Hematopoietic multipotent progenitor cell treated with erythropoietin and hydrocortisone succinate and interleukin-3 and kit ligand, for 15 days (in vitro differentiated cells): ENCODE data around the gene CASP1.
"Not testable (repeated sequence)": the region's sequence is repeated elsewhere in the genome, so short reads cannot be mapped to it uniquely, and the experiment has no call there.

ENCODE experiments used
- DNase-seq: peaks from one replicate; pipeline ENCODE4 v3.0.0-alpha.2; 2015; ENCODE audit warnings: low spot score

Gene CASP1

DNA sequence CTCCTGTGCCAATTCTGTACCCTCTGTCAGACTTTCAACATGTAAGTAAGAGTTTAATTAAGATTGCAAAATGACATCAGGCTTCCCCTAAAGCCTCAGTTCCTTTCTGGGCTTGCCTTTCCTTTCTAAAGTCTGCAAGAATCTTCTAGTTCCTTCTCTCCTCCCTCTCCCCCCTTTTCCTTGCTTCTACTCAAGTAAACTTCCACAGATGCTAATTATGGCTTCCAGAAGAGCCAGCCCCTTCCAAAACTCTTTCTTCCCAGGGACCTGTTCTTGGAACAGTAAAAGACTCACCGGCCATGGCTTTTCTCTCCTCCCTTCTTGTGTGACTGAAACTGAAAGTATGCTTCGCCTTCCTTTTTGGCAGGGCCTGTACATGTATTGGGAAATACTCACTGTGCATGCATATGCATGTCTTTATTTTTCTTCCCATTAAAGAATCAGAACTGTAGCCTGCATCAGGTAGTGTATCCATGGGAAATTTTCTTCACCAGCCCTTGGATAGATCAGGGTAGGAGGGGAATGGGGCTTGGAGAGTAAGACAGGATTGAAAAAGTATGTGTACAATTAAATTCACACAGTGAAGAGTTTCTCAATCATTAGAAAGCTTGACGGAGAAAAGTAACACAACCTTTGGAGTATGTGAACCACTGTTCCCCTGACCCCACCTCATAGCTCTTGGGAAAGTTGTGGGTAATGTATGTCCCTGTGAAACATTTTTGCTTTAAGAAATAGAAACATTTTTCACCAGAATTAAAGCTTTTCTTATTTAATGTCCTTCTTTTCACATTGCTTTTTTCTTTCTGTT, at the start of gene CASP1:
CASP1 (minus strand) TSS at position 332 of the 808 bp plus-strand sequence; CDS start at position 301, 31 bp downstream.
- DNase-seq: no peak

GRCh38 chr11:105081412-105082150, 46.6 kb upstream of the CASP1 start:
- DNase-seq: no peak

DNA sequence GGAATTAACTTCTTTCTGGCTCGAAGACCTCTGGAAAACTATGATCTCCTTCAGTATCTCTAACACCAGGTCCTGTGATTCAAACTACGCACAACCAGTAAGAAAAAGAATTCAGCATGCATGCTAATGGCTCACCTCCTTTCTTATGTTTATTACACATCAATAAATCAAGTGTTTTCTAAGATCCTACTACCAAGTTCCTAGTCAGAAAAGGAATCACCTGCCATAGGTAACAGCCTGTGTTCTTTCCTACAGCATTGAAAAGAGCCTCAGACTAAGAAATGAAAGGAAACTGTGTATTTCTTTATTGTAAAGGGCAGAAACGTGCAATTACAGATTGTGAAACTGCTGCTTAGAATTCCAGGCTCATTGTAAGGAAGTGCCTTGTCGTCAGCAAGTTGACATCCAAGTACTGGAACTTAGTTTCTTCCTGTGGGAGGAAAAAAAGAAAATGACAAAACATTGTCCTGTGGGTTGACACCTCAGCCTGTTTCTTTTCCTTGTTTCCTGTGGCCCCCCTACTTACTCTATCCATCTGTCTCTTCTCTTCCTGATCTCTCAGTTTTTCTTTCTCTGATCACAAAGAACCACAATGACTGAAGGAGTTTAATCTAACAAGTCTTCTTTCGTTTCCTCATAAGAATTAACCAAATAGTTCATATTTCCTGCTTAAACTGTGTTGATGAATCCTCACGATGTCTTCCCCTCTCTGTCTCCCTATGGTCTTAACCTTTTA, 45.4 kb upstream of the CASP1 start:
- DNase-seq: not testable (repeated sequence)

DNA sequence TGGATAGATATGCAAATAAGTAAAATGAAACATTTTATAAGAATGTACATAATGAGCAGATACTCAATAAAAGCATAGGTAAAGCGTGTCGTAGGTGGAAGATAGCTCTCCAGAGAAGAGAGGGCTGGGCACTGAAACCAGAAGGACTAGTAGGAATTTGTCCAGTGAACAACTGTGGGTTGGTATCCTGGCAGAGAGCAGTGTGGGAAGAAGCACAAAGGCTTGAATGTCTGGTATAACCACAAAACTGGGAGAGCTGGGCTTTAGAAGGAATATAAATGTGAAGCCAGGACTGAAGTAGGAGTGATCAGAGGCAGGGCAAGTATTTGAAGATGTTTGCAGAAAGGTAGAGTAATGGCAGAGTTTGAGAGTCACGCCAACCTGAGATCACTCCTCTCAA, 43.3 kb upstream of the CASP1 start:
- no peak for DNase-seq

DNA sequence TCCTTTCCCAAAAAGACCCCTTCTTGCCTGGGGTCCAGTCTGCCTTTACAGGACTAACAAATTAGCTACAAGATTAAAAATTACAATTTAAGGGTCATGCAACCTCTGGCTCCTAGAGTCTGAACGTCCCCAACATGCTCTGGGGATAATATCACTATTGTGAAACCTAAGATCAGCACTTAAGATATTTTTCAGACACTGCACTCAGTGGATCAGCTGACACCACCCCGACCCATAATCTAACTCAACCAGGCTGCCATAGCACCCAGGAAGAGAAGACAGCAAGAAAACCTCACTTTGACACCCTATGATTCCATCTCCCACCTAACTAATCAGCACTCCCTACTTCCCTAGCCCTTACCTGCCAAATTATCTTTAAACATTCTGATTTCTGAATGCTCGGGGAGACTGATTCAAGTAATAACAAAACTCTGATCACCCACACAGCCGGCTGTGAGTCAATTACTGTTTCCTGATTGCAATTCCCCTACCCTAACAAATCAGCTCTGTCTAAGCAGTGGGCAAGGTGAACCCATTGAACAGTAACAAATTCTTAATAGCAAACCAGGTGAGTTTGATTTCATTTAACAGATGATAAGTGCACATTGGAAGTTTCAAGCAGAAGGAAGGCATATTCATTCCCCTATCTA, 42.3 kb upstream of the CASP1 start:
- DNase-seq: not testable (repeated sequence)

GRCh38 chr11:105074166-105074530, 39.2 kb upstream of the CASP1 start:
- DNase-seq: no peak

GRCh38 chr11:105073456-105074165, 38.7 kb upstream of the CASP1 start:
- DNase-seq: no peak

DNA sequence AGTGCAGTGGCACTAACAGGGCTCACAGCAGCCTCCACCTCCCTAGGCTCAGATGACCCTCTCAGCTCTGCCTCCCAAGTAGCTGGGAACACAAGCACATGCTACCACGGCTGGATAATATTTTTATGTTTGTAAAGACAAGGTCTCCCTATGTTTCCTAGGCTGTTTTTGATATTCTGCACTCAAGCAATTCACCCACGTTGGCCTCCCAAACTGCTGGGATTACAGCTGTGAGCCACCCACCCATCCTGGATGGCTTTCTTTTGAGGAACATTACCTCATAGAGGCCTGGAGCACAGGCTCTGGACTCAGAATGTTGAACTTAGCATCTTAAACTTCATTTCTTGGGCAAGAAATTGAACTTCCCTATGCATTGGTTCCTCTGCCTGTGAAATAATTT, 37.1 kb upstream of the CASP1 start:
- DNase-seq: not testable (repeated sequence)

- DNase-seq: no peak
Observed at GRCh38 chr11:105071089-105071732, 36.3 kb upstream of the CASP1 start.

DNA sequence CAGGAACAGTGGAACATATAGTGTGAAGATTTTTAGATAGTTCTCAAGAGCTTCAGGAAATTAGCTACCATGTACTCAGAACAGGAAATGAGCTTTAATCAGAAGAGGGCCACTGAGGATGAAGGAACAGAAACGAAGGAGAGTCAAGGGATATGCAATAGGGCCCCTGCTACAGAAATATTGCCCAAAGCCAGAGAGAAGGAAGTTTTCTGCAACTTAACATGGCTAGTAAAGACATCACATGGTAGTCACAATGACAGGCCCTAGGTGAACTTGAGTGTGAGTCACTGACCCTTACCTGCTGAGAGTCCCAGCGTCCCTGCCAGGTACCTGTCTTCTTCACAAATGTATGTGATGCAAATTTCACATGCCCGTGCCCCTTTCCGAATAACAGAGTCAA, 35.4 kb upstream of the CASP1 start:
- no peak for DNase-seq

DNA sequence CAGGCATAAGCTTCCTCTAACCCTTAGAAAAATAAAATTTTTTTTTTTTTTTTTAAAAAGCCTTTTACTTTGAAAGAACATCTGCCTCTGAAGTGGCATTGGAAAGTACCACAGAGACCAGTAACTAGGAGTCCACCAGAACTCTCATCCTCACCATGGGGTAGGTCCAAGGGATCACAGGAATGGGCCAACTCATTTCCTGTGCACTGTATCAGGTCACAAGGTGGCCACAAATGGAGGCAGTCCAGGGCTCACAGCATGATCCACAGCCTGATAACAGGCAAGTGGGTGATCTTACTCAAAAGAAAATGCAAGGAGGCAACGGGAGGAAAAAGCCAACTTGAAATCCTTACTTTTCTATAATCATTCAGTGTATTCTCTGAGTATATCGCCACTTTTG, 34.8 kb upstream of the CASP1 start:
- DNase-seq: not testable (repeated sequence)

DNA sequence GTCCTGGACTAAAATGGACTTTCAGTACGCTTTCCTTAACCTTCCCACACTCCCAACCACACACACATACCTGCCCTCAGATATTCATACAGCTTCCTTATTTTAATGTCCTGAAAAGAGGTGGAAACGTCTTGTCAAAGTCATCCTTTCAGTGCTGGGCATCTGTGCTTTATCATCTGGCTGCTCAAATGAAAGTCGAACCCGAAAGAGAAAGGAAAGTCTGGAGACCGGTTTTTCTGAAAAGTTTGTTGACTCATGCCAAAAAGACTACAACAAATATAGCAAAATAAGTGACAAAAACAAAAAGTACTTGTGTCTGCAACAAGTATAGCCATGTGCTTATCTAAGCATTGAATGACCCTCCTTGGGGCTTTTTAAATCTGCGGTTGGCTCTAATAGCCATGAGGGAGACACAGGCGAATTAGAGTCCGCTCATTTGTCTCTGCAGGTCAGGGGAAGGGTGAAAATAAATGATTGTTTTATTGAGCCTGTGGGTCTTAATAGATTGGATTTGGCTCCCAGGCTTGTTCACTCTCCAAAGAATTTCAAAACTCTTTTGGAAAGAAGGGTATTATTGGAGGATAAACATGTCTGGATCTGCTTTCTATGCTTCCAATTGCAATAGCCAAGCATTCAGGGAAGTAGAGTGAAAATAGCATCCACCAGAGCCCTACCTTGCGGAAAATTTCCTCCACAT, 28.4 kb upstream of the CASP1 start:
- not testable (repeated sequence) for DNase-seq

GRCh38 chr11:105057432-105057831, 22.5 kb upstream of the CASP1 start:
- DNase-seq: no peak

DNA sequence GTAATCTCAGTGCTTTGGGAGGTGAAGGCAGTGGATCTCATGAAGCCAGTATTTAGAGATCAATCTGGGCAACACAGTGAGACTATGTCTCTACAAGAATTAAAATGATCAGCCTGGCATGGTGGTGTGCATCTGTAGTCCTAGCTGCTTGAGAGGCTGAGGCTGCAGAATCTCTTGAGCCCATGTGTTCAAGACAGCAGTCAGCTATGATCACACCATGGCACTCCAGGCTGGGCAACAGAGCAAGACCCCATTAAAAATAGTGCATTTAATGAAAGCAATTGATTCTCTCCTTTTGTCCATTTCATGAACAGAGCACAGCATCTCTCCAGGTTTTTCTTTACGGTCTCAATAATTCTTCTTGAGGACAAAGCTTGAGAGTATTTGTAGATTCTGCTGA, 21.5 kb upstream of the CASP1 start:
- no peak for DNase-seq

GRCh38 chr11:105054723-105055493, 20.0 kb upstream of the CASP1 start:
- no peak for DNase-seq

DNA sequence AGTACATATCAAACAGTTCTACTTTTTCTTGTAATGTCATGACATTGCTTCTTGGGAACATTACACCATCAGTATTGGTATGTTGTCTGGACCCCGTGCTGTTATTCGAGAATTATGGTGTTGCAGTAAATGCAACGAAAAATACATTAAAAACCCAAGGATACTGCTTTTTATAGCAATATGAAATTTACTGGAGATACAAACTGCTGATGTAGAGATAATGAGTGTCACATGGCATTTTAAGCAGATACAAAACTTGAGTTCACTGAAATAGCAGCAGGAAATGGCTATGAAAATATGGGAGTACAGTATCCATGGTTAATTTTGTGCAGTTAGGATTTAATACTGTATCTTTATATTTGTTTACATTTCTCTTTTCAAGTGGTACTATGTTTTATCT, 17.5 kb upstream of the CASP1 start:
- DNase-seq: no peak

- no peak for DNase-seq
Observed at GRCh38 chr11:105051559-105051958, 16.6 kb upstream of the CASP1 start.

- no peak for DNase-seq
Observed at GRCh38 chr11:105049481-105049880, 14.5 kb upstream of the CASP1 start.

GRCh38 chr11:105046898-105047579, 12.1 kb upstream of the CASP1 start:
- no peak for DNase-seq
